ENCODE data around the gene ZNF862. TPM values are rescaled to one million over a fixed set of nuclear protein-coding genes. Genes with fewer than 3 reads are reported as not detected.
"Not testable (repeated sequence)": the region's sequence is repeated elsewhere in the genome, so short reads cannot be mapped to it uniquely, and the experiment has no call there.

The ZNF862 gene
- total and polyA plus RNA-seq, 8 donors = 8.3 to 20.1 (median 14.1) TPM

- FAIRE-seq = no peak
- Histone ChIP-seq H3K9me3 (no peaks in the 10 kb centered on the region), H3K4me3 (no peak overlapping the region), H3K27ac (no peak overlapping the region), H3K36me3 (no peaks in the 10 kb centered on the region), H3K4me1 (no peaks in the 10 kb centered on the region), H3K27me3 (no peaks in the 10 kb centered on the region)
- no peak for ATAC-seq
- TF ChIP-seq, protein P1, sequence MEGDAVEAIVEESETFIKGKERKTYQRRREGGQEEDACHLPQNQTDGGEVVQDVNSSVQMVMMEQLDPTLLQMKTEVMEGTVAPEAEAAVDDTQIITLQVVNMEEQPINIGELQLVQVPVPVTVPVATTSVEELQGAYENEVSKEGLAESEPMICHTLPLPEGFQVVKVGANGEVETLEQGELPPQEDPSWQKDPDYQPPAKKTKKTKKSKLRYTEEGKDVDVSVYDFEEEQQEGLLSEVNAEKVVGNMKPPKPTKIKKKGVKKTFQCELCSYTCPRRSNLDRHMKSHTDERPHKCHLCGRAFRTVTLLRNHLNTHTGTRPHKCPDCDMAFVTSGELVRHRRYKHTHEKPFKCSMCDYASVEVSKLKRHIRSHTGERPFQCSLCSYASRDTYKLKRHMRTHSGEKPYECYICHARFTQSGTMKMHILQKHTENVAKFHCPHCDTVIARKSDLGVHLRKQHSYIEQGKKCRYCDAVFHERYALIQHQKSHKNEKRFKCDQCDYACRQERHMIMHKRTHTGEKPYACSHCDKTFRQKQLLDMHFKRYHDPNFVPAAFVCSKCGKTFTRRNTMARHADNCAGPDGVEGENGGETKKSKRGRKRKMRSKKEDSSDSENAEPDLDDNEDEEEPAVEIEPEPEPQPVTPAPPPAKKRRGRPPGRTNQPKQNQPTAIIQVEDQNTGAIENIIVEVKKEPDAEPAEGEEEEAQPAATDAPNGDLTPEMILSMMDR (IDR thresholded peaks at IDR 0.05) = no peak
- peak in 2 of 6 donors; percentile 54 to 65 for DNase-seq
- intact Hi-C loops (cut with DNase I) = no loop called here
- 71 to 84% methylated on average over 11 to 12 of the region's 12 CpGs for WGBS, 2 donors
Measured at GRCh38 chr7:149826344-149827088, 11.7 kb upstream of the ZNF862 start.

- no peak overlapping the region for H3K27ac ChIP-seq
- ATAC-seq (no peak), FAIRE-seq (no peak), DNase-seq (peak in 2 of 6 donors; percentile 19 to 43)
- no peaks in the 10 kb centered on the region for H3K27me3 ChIP-seq
- WGBS, 2 donors = 72 to 81% methylated on average over 23 of the region's 23 CpGs
- intact Hi-C loops (cut with DNase I) = no loop called here
- no peaks in the 10 kb centered on the region for H3K4me1 ChIP-seq
- TF ChIP-seq, protein P1 (IDR thresholded peaks at IDR 0.05) = no peak
- H3K4me3 ChIP-seq = no peak overlapping the region
- H3K9me3 ChIP-seq = no peaks in the 10 kb centered on the region
- no peaks in the 10 kb centered on the region for H3K36me3 ChIP-seq
Measured at GRCh38 chr7:149827089-149827981, 10.8 kb upstream of the ZNF862 start.

- Histone ChIP-seq H3K4me3 (no peak overlapping the region), H3K36me3 (no peaks in the 10 kb centered on the region), H3K9me3 (no peaks in the 10 kb centered on the region), H3K27me3 (no peaks in the 10 kb centered on the region), H3K4me1 (no peaks in the 10 kb centered on the region), H3K27ac (no peak overlapping the region)
- peak in 1 of 6 donors; percentile 41 for DNase-seq
- intact Hi-C loops (cut with DNase I) = no loop called here
- FAIRE-seq = no peak
- no peak for ATAC-seq
- TF ChIP-seq, protein P1 (IDR thresholded peaks at IDR 0.05) = no peak
- WGBS, 2 donors = 79 to 81% methylated on average over 18 to 19 of the region's 19 CpGs
Measured at GRCh38 chr7:149828357-149829309, 9.5 kb upstream of the ZNF862 start.

GRCh38 chr7:149830527-149830926 lies 7.6 kb upstream of the ZNF862 start:
- H3K4me3 ChIP-seq; ATAC-seq; intact Hi-C loops (cut with DNase I); H3K36me3 ChIP-seq; H3K4me1 ChIP-seq; FAIRE-seq; H3K27ac ChIP-seq; H3K27me3 ChIP-seq; H3K9me3 ChIP-seq: not testable (repeated sequence)
- WGBS, 2 donors = 22 to 36% methylated on average over 1 of the region's 1 CpG
- DNase-seq = peak in 1 of 6 donors; percentile 19
